ENCODE measurements around the gene UNC5A. TPM values are rescaled to one million over a fixed set of nuclear protein-coding genes. Genes with fewer than 3 reads are reported as not detected.
A peak's percentile ranks its signal among the peaks of the same experiment; 100 is the strongest.

The UNC5A gene
- total RNA-seq, 6 experiments from 2014 or later = not detected

DNA sequence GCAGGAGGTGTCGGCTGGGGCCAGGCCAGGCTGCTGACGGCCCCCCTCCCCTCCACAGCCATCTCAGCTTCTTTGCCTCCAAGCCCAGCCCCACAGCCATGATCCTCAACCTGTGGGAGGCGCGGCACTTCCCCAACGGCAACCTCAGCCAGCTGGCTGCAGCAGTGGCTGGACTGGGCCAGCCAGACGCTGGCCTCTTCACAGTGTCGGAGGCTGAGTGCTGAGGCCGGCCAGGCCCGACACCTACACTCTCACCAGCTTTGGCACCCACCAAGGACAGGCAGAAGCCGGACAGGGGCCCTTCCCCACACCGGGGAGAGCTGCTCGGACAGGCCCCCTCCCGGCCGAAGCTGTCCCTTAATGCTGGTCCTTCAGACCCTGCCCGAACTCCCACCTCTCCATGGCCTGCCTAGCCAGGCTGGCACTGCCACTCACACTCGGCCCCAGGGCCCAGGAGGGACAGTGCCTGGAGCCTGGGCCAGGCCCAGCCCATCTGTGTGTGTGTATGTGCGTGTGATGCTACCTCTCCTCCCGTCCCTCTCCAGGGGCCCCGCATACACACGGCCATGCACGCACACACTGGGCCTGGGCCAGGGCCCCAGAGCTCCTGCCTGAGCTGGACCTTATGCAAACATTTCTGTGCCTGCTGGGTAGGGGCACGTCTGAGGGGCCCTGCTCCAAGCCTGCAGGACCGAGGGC, 69.5 kb downstream of the UNC5A start:
- H3K36me3 ChIP-seq = no peaks in the 10 kb centered on the region
- H3K27ac ChIP-seq = no peak overlapping the region
- ATAC-seq = no peak
- no peak overlapping the region for H3K4me3 ChIP-seq
- no peak for TF ChIP-seq POLR2A (IDR thresholded peaks at IDR 0.05)
- WGBS (ENCODE audit: insufficient coverage, low coverage, low lambda C conversion rate, missing lambda C conversion rate) = no CpG with 5 or more reads among the region's 23 CpGs
- H3K27me3 ChIP-seq = no peaks in the 10 kb centered on the region
- H3K4me1 ChIP-seq = no peaks in the 10 kb centered on the region
- DNase-seq = peak in 1 of 3 donors; percentile 47
- no peaks in the 10 kb centered on the region for H3K9me3 ChIP-seq
- intact Hi-C loops (cut with DNase I) = no loop called here

DNA sequence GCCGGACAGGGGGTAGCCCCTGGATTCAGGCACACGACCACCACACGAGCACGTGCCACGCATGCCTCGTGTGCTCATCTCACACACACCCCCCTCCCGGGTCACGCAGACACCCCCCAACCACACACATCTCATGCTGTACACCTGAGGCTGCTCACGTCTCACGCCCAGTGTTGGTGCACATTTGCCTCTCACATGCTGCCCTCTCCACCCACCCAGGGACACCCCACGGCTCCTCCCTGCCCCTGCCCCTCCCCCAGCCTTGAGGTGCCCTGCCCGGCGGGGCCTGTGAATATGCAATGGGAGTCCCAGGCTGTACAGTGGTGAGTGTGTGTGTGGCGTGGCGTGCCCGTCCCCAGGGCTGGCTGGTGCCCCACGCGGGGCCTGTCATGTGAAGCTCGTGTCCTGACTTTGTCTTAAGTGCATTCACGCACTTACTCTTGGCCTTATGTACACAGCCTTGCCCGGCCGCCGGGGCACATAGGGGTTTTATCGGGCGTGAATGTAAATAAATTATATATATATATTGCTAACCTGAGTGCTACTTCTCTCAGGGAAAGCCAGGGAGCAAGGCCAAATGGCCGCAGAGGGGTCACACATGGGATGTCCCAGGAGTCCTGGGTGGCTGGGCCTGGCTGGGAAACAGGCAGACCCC, 70.1 kb downstream of the UNC5A start:
- H3K36me3 ChIP-seq = no peaks in the 10 kb centered on the region
- H3K9me3 ChIP-seq = no peaks in the 10 kb centered on the region
- no peak for ATAC-seq
- H3K27me3 ChIP-seq = no peaks in the 10 kb centered on the region
- no peaks in the 10 kb centered on the region for H3K4me1 ChIP-seq
- intact Hi-C loops (cut with DNase I) = no loop called here
- 65% methylated on average over 4 of the region's 26 CpGs for WGBS (ENCODE audit: insufficient coverage, low coverage, low lambda C conversion rate, missing lambda C conversion rate)
- no peak for DNase-seq
- H3K4me3 ChIP-seq = no peak overlapping the region
- no peak overlapping the region for H3K27ac ChIP-seq
- TF ChIP-seq, protein P1, sequence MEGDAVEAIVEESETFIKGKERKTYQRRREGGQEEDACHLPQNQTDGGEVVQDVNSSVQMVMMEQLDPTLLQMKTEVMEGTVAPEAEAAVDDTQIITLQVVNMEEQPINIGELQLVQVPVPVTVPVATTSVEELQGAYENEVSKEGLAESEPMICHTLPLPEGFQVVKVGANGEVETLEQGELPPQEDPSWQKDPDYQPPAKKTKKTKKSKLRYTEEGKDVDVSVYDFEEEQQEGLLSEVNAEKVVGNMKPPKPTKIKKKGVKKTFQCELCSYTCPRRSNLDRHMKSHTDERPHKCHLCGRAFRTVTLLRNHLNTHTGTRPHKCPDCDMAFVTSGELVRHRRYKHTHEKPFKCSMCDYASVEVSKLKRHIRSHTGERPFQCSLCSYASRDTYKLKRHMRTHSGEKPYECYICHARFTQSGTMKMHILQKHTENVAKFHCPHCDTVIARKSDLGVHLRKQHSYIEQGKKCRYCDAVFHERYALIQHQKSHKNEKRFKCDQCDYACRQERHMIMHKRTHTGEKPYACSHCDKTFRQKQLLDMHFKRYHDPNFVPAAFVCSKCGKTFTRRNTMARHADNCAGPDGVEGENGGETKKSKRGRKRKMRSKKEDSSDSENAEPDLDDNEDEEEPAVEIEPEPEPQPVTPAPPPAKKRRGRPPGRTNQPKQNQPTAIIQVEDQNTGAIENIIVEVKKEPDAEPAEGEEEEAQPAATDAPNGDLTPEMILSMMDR (IDR thresholded peaks at IDR 0.05) = no peak
- TF ChIP-seq POLR2A (IDR thresholded peaks at IDR 0.05) = no peak

- no peaks in the 10 kb centered on the region for H3K27me3 ChIP-seq
- 60% methylated on average over 3 of the region's 28 CpGs for WGBS (ENCODE audit: insufficient coverage, low coverage, low lambda C conversion rate, missing lambda C conversion rate)
- no peaks in the 10 kb centered on the region for H3K9me3 ChIP-seq
- H3K27ac ChIP-seq = no peak overlapping the region
- H3K36me3 ChIP-seq = no peaks in the 10 kb centered on the region
- no peak overlapping the region for H3K4me3 ChIP-seq
- TF ChIP-seq, protein P1 (IDR thresholded peaks at IDR 0.05) = no peak
- TF ChIP-seq POLR2A (IDR thresholded peaks at IDR 0.05) = no peak
- ATAC-seq (no peak), DNase-seq (peak in 1 of 3 donors; percentile 45)
- H3K4me1 ChIP-seq = no peaks in the 10 kb centered on the region
- intact Hi-C loops (cut with DNase I) = no loop called here
Measured at GRCh38 chr5:176881021-176881749, 70.8 kb downstream of the UNC5A start.

DNA sequence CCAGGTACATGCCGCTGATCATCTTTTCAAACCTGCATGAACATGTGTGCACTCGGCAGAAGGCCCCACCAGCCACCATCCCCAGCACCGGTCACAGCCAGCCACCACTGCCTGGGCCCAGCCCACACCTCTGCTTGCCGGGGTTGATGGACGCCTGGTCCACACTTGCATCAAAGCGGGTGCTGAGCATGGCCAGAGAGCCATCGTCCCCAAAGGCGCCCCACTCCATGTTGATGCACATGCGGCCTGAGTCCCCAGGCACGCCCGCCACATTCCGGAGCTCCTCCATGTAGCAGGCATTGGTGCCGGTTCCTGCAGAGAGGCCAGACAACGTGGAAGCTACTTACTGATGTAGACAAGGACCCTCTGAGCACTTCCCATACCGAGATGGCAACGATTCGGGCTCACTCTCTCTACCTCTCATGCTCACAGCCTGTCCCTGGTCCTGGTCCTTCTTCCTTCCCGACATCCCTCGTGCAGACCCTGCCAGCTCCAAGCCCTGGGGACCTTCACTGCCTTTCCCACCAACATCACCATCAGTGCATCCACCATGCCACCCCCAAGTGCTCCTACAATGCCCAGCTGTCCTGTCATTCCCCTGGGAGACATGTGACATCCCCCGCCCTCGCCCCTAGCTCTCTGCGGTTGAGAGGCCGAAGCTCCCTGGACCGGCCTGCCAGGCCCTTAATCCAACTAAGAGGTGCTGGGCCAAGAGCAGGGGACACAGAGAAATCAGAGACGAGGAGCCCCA, 71.6 kb downstream of the UNC5A start:
- Histone ChIP-seq H3K27ac (no peak overlapping the region), H3K4me3 (no peak overlapping the region), H3K4me1 (no peaks in the 10 kb centered on the region), H3K27me3 (no peaks in the 10 kb centered on the region), H3K36me3 (no peaks in the 10 kb centered on the region), H3K9me3 (no peaks in the 10 kb centered on the region)
- ATAC-seq = no peak
- DNase-seq = peak in 1 of 3 donors; percentile 51
- WGBS (ENCODE audit: insufficient coverage, low coverage, low lambda C conversion rate, missing lambda C conversion rate) = 89% methylated on average over 7 of the region's 25 CpGs
- intact Hi-C loops (cut with DNase I) = no loop called here
- TF ChIP-seq, protein P1 (IDR thresholded peaks at IDR 0.05) = no peak
- TF ChIP-seq POLR2A (IDR thresholded peaks at IDR 0.05) = no peak
